Caki2 (cell line): ENCODE measurements around the gene CDYL2. TPM values are rescaled to one million over a fixed set of nuclear protein-coding genes. Genes with fewer than 3 reads are reported as not detected.

Experiments used
- DNase-seq: peaks from one replicate; pipeline ENCODE4 v3.0.0-alpha.2; 2015; ENCODE audit warnings: low read depth
- in situ Hi-C: cut with HindIII; loops from 2 replicates; pipeline ENCODE4 v1.10.0; 2016; ENCODE audit warnings: low sequenced_read_pairs, low pct_unique_long_range_greater_than_20kb, mixed read lengths
- total RNA-seq: library from RNA; depleted of rRNA; stranded (reverse); fragments of >200 nt; shearing (Covaris generic); gene quantifications from 2 replicates; pipeline ENCODE4 v1.2.3, GENCODE V29; 2014; ENCODE audit warnings: low replicate concordance

Gene CDYL2
- total RNA-seq, 1 experiment from 2014 or later = 2.5 TPM

DNA sequence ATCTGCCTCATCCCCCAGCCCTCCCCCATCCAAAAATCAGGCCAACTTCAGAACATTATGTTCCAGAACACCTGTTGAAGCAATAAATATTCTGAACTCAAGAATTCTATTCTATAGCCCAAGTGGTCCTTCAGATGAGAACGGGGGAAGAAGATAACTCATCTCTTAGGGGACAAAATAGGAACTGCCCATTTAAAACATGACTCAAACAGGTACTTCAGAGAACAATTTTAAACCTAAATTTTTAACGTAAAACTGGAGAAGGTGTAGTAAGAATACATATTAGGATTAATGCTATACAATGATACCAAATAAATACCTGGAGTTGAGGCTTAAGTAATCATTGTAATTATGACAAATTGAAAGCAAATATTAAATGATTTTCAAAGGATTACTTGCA lies 112.1 kb downstream of the CDYL2 start:
- in situ Hi-C loops = no loop called here
- no peak for DNase-seq

DNA sequence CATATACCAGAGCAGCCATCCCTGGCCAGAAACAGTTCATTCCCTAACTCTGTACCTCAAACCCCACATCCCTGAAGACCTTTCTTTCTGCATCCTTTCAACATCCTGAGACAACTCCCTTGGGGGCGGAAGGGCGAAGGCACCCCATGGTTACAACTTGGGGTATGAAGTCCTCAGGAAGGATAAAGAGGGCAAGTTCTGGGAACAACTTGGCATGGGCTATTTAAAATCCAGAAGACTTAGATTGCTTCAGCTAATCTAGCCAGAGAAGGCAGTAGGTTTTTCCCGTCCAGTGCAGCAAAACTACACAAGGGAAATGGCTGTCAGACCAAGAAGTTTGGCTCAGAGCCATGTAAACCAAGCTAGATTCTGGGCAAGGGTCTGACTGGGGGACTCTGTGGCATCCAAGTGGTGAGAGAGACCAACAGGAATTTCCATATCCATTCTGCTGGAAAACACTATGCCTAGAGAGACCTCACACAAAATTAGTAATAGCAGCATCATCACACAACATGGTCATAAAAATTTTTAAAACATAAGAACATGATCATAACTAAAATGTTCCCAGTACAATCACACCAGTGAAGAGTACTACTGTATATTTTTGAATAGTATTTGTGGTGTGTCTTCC lies 113.2 kb downstream of the CDYL2 start:
- no peak for DNase-seq
- in situ Hi-C loops = no loop called here

DNA sequence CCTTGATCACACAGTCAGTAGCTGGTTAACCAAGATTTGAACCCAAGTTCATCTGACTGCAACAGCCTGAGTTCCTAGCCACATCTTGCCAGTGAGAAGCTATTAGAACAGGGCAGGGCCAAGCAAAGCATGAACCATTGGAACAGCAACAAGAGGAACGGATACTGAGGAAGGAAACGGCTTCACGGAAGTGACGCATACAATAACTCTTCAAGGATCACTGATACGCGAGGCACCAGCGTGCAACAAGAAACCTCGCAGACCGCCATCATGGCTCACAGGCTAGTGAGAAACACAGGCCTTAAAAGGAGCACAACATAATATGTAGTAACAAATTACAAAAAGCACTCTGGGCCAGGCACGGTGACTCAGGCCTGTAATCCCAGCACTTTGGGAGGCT lies 114.9 kb downstream of the CDYL2 start:
- in situ Hi-C loops = no loop called here
- DNase-seq = no peak

DNA sequence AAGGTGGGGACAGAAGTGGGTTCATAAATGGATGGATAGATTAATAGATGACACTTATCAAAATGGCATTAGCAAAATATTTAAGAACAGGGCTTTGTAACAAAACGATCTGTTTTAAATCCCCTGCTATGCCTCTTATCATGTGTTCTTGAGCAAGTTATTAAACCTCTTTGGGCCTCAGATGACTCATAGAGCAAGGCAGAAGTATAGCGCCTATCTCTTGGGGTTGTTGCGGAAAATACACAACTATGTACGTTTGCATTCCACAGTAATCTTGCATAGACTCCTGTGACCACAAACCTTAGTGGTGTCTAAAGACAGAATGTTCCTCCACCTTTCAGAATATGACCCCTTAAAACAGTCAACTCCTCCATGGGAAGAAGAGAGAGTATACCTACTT lies 116.8 kb downstream of the CDYL2 start:
- in situ Hi-C loops = no loop called here
- DNase-seq = no peak

DNA sequence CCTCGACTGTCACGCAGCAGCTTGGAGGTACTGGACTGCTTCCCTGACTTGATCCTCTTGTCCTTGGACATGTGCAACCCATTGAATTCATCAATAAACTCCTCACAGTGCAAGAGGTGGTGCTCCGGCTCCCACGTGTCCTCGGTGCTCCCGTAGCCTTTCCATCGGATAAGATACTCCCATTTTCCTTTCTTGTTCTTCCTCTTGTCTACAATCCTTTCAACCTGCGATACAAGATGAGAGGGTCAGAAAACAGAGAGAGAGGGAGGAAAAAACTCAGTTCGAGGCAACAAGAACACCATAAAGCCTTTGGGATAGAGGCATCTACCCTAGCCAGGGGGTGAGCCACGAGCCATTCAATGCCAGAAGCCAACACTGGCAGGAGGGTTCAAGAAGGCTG lies 119.5 kb downstream of the CDYL2 start:
- in situ Hi-C loops = no loop called here
- no peak for DNase-seq

DNA sequence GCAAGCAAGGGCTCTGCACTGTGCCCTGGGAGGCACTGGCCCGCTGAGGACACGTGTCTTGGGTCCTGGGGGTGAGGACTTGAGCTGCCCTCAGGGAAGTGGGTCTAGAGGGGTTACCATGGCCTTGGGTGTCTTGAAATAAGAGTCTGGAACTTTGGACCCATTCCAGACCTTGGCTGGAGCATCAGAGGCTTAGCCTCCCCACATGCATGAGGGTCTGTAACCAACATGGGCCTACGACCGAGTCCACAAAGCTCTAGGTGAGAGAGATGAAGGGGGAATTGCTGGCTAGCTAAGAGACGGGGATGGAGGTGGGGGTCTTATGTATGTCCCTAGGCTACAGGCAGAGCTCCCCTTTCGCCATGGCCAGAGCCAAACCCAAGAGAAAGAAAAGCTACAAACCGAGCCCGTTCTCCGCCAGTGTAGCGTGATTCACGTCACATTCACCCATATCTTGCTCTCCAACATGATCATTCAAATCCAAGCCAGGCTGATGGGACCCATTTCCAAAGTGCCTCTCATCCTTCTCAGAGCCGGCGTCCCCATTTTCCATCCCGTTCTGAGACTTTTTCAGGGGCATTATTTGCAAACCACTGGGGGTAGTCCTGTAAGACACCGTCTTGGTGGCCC lies 120.1 kb downstream of the CDYL2 start:
- in situ Hi-C loops = no loop called here
- DNase-seq = no peak

DNA sequence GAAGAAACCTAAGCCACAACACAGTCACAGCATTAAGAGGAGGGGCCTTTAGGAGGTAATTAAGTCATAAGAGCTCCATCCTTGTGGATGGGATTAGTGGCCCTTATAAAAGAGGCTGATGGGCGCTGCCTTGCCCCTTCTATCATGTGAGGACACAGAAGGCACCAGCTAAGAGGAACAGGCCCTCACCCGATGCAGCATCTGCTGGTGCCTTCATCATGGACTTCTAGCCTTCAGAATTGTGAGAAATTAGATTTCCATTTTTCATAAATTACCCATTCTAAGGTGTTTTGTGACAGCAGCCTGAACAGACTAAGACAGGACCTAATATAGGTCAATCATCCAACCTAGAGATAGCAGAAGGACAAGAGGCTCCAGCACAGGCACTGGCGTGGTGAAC lies 120.8 kb downstream of the CDYL2 start:
- no peak for DNase-seq
- in situ Hi-C loops = no loop called here

DNA sequence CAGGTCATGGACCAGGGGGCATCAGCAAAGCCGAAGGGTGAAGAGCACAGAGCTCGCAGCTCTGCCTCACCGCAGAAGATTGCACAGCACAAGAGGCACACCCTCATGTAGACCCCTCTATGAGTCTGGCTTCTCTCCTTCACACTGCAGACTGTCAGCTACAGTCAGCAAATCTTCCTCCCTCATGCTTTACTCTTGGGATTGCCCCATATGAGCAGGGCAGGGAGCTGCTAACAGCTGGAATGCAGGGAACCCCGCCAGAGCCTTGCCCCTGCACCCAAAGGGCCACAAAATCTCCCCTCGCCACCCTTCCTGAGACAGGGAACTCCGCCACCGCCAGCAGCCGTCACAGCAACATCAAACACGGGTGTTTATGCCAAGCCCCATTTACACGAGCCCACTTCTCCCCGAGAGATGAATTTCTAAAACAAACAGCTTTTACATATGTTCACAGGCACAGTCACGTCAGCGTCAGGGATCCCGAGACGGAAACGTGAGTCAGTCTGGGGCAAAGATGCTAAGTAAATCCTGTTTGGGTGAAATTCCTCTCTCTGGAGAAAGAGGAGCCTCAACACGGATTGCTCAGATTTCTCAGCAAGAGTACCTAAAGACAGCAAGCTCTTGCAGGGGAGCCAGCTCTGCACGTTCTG lies 121.9 kb downstream of the CDYL2 start:
- in situ Hi-C loops = no loop called here
- no peak for DNase-seq

DNA sequence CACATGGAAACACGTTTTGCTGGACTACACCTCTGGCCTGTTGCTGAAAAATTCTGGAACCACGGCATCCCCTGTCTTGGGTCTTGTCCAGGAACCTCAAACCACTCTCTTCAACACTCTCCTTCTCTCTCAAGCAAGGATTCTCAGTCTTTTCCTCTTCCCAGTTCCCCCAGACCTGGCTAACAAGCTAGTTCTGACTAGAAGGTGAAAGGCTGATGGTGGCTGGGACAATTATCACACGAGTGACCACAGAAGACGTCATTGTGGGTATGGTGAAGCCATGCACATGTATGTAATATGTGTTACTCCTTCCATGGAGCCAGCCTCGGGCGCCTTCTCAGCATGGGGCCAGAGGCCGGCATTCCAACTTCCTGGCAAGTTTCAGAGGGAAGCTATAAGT lies 123.0 kb downstream of the CDYL2 start:
- in situ Hi-C loops = no loop called here
- DNase-seq = no peak

DNA sequence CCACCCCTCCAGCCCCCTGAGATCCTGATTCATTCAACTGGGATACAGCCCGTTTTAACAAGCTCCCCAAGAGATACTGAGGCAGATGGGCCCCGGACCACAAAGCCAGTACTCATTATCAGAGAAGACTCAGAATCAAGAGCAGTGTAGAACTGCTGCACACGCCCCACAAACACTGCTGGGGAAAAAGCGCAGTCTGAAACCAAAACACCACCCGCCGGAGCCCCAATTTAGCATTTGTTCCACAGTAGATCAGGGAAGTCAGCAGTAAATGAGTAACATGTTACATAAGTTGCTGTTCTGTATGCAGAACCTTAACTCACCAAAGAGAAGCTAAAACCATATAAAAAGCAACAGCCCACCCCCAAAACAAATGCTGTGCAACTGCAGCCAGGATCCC lies 123.6 kb downstream of the CDYL2 start:
- DNase-seq = no peak
- in situ Hi-C loops = no loop called here

DNA sequence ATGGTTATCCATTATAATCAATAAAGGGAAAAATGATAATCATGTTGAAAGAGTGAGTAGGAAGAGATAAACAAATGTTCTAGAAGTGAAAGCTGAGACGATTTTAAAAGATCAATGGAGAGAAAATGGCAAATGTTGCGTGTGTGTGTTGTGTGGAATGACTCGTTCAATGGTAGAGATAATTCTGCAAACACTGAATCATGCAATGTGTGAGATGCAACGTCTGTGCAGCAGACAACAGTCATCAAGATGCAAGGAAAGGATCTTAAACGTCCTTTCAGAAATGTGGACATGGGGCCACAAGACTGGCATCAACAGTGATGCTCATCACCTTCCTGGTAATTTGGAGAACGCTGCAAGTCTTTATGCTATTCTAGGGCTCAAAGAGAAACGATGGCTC lies 124.4 kb downstream of the CDYL2 start:
- in situ Hi-C loops = no loop called here
- DNase-seq = no peak

DNA sequence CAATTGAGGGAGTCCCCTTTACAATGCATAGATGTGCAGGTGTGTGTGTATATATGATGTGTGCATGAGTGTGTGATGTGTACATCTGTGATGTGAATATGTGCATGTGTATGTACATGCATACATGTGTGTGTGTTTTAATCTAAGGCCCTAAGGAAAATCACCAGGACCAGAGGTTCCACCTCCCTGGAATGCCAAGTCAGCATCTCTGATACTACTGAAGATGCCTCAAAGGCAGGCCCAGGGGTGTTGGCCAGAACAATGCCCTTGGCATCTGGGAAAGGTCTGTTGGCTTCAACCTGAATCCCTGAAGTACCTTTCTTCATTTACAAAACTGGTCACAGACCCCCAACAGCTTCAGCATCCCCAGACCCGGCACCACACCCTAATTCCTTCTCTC lies 129.5 kb downstream of the CDYL2 start:
- in situ Hi-C loops = no loop called here
- DNase-seq = no peak

DNA sequence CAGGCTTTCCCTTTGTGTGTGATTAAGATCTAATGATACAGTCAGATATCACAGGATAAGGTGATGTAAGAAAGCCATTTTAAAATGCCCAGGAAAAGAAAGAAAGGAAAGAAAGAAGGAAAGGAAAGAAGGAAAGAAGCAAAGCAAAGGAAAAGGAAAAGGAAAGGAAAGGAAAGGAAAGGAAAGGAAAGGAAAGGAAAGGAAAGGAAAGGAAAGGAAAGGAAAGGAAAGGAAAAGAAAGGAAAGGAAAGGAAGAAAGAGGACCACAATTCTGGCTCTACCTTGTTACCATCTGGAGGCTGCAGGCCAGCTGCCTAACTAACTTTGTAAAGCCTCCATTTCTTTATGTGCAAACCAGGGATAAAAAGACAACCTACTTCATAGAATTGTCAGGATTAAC lies 132.0 kb downstream of the CDYL2 start:
- DNase-seq = no peak
- in situ Hi-C loops = no loop called here

DNA sequence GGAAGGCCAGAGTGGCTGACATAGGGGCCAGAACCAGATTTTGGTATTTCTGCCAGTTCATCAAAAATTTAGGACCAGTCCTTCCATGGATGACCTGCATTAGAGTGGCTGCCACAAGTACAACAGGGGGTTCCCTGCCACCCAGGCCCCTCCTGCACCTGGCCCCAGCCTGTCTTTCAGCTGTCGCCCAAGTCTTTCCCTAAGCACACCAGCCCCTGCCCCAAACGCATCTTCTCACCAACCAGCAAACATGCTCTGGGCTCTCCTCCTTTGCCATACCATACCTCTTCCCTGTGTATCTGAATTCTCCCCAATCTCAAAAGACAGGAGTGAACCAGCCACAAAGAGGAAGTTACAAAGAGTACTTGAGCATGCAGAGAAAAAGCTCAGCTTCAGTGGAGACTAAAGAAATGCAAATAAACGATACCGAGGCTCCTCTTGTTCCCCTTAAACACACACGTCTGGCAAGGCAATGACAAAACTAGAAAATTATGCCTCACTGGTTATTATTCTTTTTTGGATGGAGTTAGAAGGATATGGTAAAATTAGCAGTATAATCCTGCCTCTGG lies 133.0 kb downstream of the CDYL2 start:
- no peak for DNase-seq
- in situ Hi-C loops = no loop called here

DNA sequence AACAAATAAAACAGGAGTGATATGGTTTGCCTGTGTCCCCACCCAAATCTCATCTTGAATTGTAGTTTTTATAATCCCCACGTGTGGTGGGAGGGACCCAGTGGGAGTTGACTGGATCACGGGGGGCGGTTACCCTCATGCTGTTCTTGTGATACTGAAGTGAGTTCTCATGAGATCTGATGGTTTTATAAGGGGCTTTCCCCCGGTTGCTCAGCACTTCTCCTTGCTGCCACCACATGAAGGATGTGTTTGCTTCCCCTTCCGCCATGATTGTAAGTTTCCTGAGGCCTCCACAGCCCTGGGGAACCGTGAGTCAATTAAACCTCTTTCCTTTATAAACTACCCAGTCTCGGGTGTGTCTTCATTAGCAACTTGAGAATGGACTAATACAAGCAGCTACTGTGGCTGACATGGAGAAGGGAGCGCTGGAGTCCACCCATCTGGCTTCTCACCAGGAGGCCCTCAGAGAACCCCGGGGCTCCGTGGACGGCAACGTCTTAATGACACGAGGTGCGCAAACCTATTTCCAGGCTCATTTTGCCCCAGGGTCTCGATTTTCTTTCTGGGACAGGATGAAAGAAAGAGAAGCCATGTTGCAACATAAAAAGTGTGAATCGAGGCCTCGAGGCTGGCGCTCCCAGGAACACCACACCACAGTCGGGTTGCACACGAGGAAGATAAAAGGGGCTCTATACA lies 134.1 kb downstream of the CDYL2 start:
- DNase-seq = no peak
- in situ Hi-C loops = no loop called here

DNA sequence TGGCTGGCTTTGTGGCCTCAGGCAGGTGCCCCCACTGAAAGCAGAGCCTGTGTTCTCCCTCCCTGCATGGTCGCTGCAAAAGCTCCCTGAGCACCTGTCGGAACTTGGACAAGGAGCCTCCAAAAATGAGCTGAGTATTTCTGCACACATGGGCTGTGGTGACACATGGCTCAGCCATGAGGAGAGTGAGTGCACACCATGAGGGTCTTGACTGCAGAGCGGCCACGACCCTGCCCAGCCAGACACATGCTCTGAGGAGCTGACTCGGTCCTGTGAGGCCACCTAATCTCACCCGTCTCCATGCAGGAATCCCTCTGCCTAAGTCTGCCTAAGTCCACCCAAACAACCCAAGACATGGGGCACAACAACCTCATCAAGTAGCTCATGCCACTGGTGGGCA lies 134.7 kb downstream of the CDYL2 start:
- in situ Hi-C loops = no loop called here

DNA sequence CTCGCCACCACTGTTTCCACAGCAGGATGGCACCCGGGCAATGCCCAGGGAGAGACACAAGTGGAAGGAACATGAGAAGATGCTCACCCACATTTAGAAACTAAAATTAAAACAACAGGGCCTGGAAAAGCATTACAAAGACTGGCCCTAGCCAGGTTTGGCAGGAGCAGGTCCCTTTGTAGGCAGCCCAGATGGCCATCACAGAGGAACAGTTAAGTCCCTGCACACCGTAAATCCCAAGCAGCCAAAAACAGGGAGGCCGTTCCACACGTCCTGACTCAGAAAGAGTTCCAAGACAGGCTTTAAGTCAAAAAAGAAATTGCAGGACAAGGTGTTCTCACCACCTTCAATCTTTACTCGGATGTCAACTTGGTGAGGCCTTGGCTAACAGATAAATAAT lies 136.5 kb downstream of the CDYL2 start:
- in situ Hi-C loops = no loop called here
- no peak for DNase-seq

More for the DNA sequence above, 134.7 kb downstream of the CDYL2 start:
- no peak for DNase-seq

DNA sequence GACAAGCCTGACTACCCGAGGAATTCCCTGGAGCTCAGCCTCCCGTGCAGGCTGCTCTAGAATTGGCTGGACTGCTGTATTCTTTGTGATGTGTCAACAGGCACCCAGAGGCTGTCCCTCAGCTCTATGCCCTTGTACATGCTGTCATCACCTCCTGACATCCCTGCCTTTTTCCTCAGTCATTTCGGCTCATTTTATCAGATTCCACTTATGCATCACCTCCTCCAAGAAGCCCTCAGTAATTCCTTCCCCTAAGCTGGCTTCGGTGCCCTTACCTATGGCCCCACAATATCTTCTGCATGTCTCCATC lies 137.2 kb downstream of the CDYL2 start:
- in situ Hi-C loops = no loop called here
- no peak for DNase-seq
